Right atrium auricular region (tissue), 2 donors: ENCODE measurements around the gene RHPN2. TPM values are rescaled to one million over a fixed set of nuclear protein-coding genes. Genes with fewer than 3 reads are reported as not detected.

Experiments used
- DNase-seq: peaks from one replicate; pipeline ENCODE4 v3.0.0-alpha.2; 2019; ENCODE audit warnings: low spot score
- H3K27ac ChIP-seq, 2 donors: fragments of 200-600 bp; sonication (generic); 1 replicate in 1 of 2; 2 replicates in 1 of 2; pipeline ENCODE4 v1.5.1; 2016 to 2019
- H3K27me3 ChIP-seq, 2 donors: fragments of 200-600 bp; sonication (generic); one replicate each; pipeline versions ENCODE4 v1.5.1 to v1.6.0; 2017 to 2019
- H3K36me3 ChIP-seq: fragments of 200-600 bp; sonication (generic); one replicate; pipeline ENCODE4 v1.5.1; 2016
- H3K4me1 ChIP-seq, 2 donors: fragments of 200-600 bp; sonication (generic); one replicate each; pipeline versions ENCODE4 v1.5.1 to v1.6.0; 2017 to 2019
- H3K4me3 ChIP-seq, 2 donors: fragments of 200-600 bp; sonication (generic); 1 replicate in 1 of 2; 2 replicates in 1 of 2; pipeline ENCODE4 v1.5.1; 2017 to 2019; ENCODE audit warnings: mild to moderate bottlenecking in 1 of 2, moderate library complexity in 1 of 2
- H3K9me3 ChIP-seq, 2 donors: fragments of 200-600 bp; sonication (generic); one replicate each; pipeline ENCODE4 v1.5.1; 2019
- total RNA-seq, 2 donors: library from RNA; depleted of rRNA; stranded (reverse); fragments of >200 nt; gene quantifications; one replicate each; pipeline ENCODE4 v1.1.0, GENCODE V29; 2016
- TF ChIP-seq, protein P1 (sequence below), 2 donors: fragments of 200-600 bp; sonication (generic); IDR thresholded peaks; one replicate each; pipeline ENCODE4 v1.5.1; 2019; ENCODE audit warnings: antibody characterized with exemption in 2 of 2

Gene RHPN2
- total RNA-seq, 2 donors from 2014 or later = 3.1 to 5.9 TPM

DNA sequence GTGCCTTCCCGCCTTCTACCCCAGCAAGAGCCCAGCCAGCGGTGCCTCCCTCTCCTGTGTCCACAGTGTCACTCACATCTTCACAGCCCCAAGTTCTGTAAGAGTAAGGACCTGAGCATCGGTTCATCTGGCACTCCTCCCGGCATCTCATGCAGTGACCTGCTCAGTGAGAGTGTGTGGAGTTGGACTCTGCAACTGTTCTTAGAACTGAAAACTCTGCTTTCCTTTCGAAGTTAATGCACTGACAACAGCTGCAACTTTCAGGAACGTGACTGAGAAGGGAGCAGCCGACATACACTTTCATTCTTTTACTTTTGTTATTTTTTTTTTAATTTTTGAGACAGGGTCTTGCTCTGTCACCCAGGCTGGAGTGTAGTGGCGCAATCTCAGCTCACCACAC lies 134.1 kb downstream of the RHPN2 start:
- Histone ChIP-seq H3K27me3 (no peaks in the 10 kb centered on the region), H3K36me3 (peaks cover 33% of the 10 kb centered on the region), H3K4me3 (no peak overlapping the region), H3K4me1 (no peaks in the 10 kb centered on the region), H3K9me3 (peaks cover 0 to 6% of the 10 kb centered on the region in 2 donors), H3K27ac (no peak overlapping the region)
- no peak for DNase-seq
- TF ChIP-seq, protein P1, sequence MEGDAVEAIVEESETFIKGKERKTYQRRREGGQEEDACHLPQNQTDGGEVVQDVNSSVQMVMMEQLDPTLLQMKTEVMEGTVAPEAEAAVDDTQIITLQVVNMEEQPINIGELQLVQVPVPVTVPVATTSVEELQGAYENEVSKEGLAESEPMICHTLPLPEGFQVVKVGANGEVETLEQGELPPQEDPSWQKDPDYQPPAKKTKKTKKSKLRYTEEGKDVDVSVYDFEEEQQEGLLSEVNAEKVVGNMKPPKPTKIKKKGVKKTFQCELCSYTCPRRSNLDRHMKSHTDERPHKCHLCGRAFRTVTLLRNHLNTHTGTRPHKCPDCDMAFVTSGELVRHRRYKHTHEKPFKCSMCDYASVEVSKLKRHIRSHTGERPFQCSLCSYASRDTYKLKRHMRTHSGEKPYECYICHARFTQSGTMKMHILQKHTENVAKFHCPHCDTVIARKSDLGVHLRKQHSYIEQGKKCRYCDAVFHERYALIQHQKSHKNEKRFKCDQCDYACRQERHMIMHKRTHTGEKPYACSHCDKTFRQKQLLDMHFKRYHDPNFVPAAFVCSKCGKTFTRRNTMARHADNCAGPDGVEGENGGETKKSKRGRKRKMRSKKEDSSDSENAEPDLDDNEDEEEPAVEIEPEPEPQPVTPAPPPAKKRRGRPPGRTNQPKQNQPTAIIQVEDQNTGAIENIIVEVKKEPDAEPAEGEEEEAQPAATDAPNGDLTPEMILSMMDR (IDR thresholded peaks at IDR 0.05) = no peak

DNA sequence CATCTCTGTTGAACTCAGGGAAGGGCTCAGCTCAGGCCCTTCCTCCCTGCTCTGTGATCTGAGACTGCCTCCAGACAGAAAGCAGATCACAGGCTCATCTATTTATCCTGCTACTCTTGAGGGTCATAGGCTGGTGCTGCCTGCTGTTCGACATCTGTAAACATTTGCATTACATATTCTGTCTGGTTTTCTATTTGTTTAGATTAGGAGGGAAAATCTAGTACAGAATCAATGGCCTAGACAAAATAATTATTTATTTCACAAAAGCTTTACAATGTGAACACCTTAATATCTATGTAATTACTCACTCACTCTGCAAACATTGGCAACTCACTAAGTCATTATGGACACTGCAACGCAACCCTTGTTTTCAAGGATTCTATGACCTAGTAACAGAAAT lies 135.9 kb downstream of the RHPN2 start:
- no peak overlapping the region for H3K4me3 ChIP-seq
- peaks cover 0 to 6% of the 10 kb centered on the region in 2 donors for H3K9me3 ChIP-seq
- H3K36me3 ChIP-seq = peaks cover 35% of the 10 kb centered on the region
- TF ChIP-seq, protein P1 (IDR thresholded peaks at IDR 0.05) = no peak
- no peaks in the 10 kb centered on the region for H3K27me3 ChIP-seq
- no peak for DNase-seq
- no peak overlapping the region for H3K27ac ChIP-seq
- H3K4me1 ChIP-seq = no peaks in the 10 kb centered on the region

Other genes with a start within 250 kb of the RHPN2 start
- gene SLC7A9, start 195.1 kb downstream of the RHPN2 start, total RNA-seq = not detected
- 1 to 10 TPM; 4.6 to 8.3 TPM for gene CEP89, start 92.9 kb downstream of the RHPN2 start, total RNA-seq
- under 1 TPM in 1 of 2 donors, not detected in 1; 0.67 TPM for gene FAAP24, start 92.6 kb downstream of the RHPN2 start, total RNA-seq
- 1 to 10 TPM; 4.7 to 8.5 TPM for gene GPATCH1, start 16.3 kb upstream of the RHPN2 start, total RNA-seq
- not detected for gene WDR88, start 67.2 kb upstream of the RHPN2 start, total RNA-seq
- gene LRP3, start 129.4 kb upstream of the RHPN2 start, total RNA-seq = 10 to 100 TPM; 16.3 to 22.2 TPM
- gene SLC7A10, start 161.0 kb upstream of the RHPN2 start, total RNA-seq = under 1 TPM in 1 of 2 donors, not detected in 1; 0.79 TPM
- gene CEBPA, start 237.6 kb upstream of the RHPN2 start, total RNA-seq = 10 to 100 TPM in 1 of 2 donors, 1 to 10 TPM in 1; 1.3 to 11.0 TPM